GM19468 (cell line): Measurements from ENCODE around the gene SCGB1D1.
"Not testable (repeated sequence)": the region's sequence is repeated elsewhere in the genome, so short reads cannot be mapped to it uniquely, and the experiment has no call there.

Source experiments
- ATAC-seq: cut with Tn5 transposase; IDR thresholded peaks from one replicate; pipeline ENCODE4 v1.9.1; 2021; ENCODE audit warnings: mild to moderate bottlenecking, moderate library complexity, moderate number of reproducible peaks; ENCODE audit not compliant: unreplicated experiment; ENCODE audit errors: extremely low read depth

The SCGB1D1 gene

DNA sequence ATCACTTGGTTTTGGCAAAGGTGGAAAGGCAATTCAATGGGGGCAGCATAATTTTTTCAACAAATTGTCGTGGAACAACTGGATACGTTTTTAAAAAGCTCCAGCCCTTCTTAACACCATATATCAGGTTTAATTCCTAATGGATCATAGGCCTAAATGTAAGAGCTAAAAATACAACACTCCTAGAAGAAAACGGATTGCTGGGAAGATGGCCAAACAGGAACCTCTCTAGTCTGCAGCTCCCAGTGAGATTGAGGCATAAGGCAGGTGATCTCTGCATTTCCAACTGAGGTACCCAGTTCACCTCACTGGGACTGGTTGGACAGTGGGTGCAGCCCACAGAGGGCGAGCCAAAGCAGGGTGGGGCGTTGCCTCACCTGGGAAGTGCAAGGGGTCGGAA, 32.4 kb upstream of the SCGB1D1 start:
- ATAC-seq = no peak

- ATAC-seq = no peak
These were observed 23.6 kb upstream of the SCGB1D1 start for GRCh38 chr11:62166371-62166770.

- no peak for ATAC-seq
These were observed 20.6 kb upstream of the SCGB1D1 start for GRCh38 chr11:62169448-62169847.

DNA sequence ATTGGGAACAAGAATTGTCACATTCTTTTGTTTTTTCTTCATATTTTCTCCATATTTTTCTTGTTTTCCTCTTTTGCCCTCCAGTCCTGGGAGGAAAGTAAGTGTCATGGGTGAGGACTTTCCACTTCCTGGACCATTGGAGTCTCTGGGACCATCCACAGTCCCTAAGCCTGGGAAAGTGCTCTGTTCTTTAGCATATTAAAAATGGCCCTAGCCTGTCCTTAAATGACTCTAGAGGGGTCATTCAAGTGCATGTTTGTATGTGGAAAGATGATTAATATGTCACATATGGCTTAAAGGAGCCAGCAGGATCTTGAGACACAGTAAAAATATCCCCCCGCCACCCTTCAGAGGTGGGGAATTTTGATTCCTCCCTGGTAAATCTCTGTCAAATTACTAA, 20.1 kb upstream of the SCGB1D1 start:
- no peak for ATAC-seq

- no peak for ATAC-seq
These were observed 18.7 kb upstream of the SCGB1D1 start for GRCh38 chr11:62171261-62171723.

- no peak for ATAC-seq
These were observed 17.7 kb upstream of the SCGB1D1 start for GRCh38 chr11:62172294-62172693.

DNA sequence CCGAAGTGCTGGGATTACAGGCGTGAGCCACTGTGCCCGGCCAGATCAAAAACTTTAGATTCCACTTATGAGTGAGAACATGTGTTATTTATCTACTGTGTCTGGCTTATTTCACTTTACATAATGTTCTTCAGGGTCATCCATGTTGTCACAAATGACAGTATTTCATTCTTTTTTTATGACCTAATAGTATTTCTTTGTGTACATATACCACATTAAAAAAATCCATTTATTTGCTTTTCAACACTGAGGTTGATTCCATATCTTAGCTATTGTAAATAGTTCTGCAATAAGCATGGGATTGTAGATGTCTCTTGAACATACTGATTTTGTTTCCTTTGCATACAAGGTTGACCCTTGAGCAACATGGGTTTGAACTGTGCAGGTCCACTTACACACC, 13.2 kb upstream of the SCGB1D1 start:
- no peak for ATAC-seq

DNA sequence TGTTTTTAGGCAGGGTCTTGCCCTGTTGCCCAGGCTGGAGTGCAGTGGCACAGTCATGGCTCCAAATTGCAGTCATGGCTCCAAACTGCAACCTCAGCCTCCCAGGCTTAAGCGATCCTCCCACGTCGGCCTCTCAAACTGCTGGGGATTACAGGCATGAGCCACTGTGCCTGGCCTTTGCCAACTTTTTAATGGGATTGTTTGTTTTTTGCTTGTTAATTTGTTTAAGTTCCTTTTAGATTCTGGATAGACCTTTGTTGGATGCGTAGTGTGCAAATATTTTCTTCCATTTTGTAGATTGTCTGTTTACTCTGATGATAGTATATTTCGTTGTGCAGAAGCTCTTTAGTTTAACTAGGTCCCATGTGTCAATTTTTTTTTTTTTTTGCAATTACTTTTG, 10.0 kb upstream of the SCGB1D1 start:
- ATAC-seq = no peak

GRCh38 chr11:62181097-62181496, 8.9 kb upstream of the SCGB1D1 start:
- no peak for ATAC-seq

DNA sequence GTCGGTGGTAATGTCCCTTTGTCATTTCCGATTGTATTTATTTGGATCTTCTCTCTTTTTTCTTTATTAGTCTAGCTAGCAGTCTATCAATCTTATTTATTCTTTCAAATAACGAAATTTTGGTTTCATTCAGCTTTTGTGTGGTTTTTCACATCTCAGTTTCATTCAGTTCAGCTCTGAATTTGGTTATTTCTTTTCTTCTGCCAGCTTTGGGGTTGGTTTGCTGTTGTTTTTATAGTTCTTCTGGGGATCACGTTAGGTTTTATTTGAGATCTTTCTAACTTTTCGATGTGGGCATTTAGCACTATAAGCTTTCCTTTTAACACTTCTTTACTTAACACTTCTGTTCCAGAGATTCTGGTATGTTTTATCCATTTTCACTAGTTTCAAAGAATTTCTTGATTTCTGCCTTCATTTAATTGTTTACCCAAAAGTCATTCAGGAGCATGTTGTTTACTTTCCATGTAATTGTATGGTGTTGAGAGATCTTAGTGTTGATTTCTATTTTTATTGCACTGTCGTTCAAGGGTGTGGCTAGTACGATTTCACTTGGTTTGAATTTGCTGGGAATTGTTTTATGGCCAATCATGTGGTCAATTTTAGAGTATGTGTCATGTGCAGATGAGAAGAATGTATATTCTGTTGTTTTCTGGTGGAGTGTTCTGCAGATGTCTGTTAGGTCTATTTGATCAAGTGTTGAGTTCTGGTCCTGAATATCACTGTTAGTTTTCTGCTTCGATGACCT, 7.7 kb upstream of the SCGB1D1 start:
- ATAC-seq = no peak

DNA sequence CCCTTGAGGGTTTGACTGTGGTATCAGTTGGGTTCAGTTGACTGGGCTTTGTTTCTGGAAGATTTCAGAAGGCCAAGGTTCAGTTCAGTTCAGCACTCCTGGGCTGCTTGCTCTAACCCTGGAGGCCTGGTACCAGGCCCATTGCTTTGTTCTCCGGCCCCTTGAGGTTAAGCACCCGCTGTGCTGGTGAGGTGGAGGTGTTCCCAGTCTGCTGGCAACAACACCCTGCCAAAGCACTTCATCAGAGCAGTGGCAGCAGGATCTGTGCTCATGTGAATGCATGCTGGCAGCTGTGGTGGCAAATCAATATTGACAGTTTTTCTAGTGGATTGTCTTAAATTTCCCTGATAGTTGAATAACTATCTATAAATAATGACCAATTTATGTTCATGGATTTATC, 3.8 kb upstream of the SCGB1D1 start:
- ATAC-seq = no peak

GRCh38 chr11:62193952-62194351, 3.9 kb downstream of the SCGB1D1 start:
- ATAC-seq = no peak

GRCh38 chr11:62195010-62195409, 5.0 kb downstream of the SCGB1D1 start:
- not testable (repeated sequence) for ATAC-seq

GRCh38 chr11:62195945-62196344, 5.9 kb downstream of the SCGB1D1 start:
- no peak for ATAC-seq

GRCh38 chr11:62197400-62197799, 7.4 kb downstream of the SCGB1D1 start:
- ATAC-seq = not testable (repeated sequence)

DNA sequence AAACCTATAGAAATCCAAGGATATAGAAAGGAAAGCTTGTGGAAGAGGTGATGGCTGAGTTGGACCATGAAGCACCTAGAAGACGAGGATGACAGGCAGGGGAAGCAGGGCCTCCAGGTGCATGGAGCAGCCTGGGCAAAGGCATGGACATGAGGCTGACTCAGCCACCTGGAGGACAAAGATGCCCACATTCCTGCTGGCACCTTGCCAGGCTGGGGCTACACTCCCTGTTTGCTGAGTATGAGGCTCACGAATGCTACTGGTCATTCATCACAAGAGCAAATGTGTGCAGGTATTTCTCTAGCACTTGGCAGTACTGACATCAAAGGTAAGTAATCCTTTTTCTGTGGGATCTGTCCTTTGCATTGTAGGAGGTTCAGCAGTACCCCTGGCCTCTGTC, 11.4 kb downstream of the SCGB1D1 start:
- ATAC-seq = no peak

- no peak for ATAC-seq
These were observed 12.9 kb downstream of the SCGB1D1 start for GRCh38 chr11:62202910-62203309.

- no peak for ATAC-seq
These were observed 14.4 kb downstream of the SCGB1D1 start for GRCh38 chr11:62204430-62204829.

DNA sequence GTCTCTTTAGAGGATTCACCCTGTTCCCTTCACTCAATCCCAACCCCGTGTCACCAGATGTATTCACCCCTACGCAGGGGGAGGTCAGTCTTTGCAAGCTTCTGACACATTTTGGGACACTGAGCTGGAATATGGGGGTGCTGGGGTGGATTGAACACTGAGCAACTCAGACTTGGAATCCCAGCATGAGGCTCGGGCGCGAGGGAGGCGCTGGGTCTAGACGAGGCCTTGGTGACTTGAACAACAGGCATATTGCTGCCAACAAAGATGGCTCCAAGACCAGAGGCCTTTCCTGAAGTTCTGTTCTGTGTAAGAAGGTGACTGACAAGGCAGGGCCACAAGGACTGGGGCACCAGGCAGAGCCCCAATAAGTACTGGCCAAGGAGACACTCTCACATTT, 15.4 kb downstream of the SCGB1D1 start:
- no peak for ATAC-seq

GRCh38 chr11:62206276-62207066, 16.5 kb downstream of the SCGB1D1 start:
- ATAC-seq = not testable (repeated sequence)

DNA sequence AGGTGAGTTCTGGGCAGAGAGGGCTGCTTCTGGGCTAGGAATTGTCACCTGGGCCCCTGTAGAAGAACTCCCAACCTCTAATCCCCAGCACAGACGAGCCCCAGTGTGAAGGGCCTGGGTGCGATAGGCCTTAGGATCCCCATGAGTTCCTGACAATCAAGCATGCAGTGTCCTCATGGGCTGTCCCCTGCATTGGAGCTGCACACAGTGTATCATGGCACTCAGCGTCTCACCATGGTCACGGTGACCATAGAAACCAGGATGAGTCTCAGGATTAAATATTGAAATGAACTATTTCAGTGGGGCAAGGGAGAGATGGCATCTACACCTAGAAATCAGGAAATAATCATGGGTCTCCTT, 18.7 kb downstream of the SCGB1D1 start:
- ATAC-seq = no peak
